GM19043 (cell line): ENCODE data around the gene SMPX.

Experiments used
- ATAC-seq: cut with Tn5 transposase; IDR thresholded peaks from one replicate; pipeline ENCODE4 v1.9.1; 2021; ENCODE audit warnings: low read depth; ENCODE audit not compliant: unreplicated experiment

Gene SMPX

GRCh38 chrX:21717802-21718201 lies 40.1 kb downstream of the SMPX start:
- no peak for ATAC-seq

- no peak for ATAC-seq
These were observed 42.1 kb downstream of the SMPX start for GRCh38 chrX:21715825-21716224.

GRCh38 chrX:21715337-21715736 lies 42.6 kb downstream of the SMPX start:
- no peak for ATAC-seq

- no peak for ATAC-seq
These were observed 46.1 kb downstream of the SMPX start for GRCh38 chrX:21711848-21712197.

- no peak for ATAC-seq
These were observed 46.6 kb downstream of the SMPX start for GRCh38 chrX:21711129-21711847.

GRCh38 chrX:21708116-21708515 lies 49.8 kb downstream of the SMPX start:
- no peak for ATAC-seq

GRCh38 chrX:21705225-21705624 lies 52.7 kb downstream of the SMPX start:
- no peak for ATAC-seq

GRCh38 chrX:21702725-21703124 lies 55.2 kb downstream of the SMPX start:
- no peak for ATAC-seq

- no peak for ATAC-seq
These were observed 56.9 kb downstream of the SMPX start for GRCh38 chrX:21700967-21701366.

- ATAC-seq = no peak
These were observed 57.6 kb downstream of the SMPX start for GRCh38 chrX:21700275-21700674.

GRCh38 chrX:21699136-21699535 lies 58.8 kb downstream of the SMPX start:
- ATAC-seq = no peak

GRCh38 chrX:21698272-21698671 lies 59.6 kb downstream of the SMPX start:
- no peak for ATAC-seq

GRCh38 chrX:21691512-21692018 lies 66.4 kb downstream of the SMPX start:
- ATAC-seq = no peak

- ATAC-seq = no peak
These were observed 74.0 kb downstream of the SMPX start for GRCh38 chrX:21683941-21684340.

GRCh38 chrX:21678048-21678612 lies 79.8 kb downstream of the SMPX start:
- ATAC-seq = no peak

- no peak for ATAC-seq
These were observed 82.0 kb downstream of the SMPX start for GRCh38 chrX:21675931-21676330.

- no peak for ATAC-seq
These were observed 83.3 kb downstream of the SMPX start for GRCh38 chrX:21674430-21675186.

GRCh38 chrX:21666679-21667078 lies 91.2 kb downstream of the SMPX start:
- ATAC-seq = no peak

- ATAC-seq = no peak
These were observed 91.7 kb downstream of the SMPX start for GRCh38 chrX:21666252-21666651.

GRCh38 chrX:21662761-21663160 lies 95.2 kb downstream of the SMPX start:
- no peak for ATAC-seq

- no peak for ATAC-seq
These were observed 96.6 kb downstream of the SMPX start for GRCh38 chrX:21661316-21661715.

GRCh38 chrX:21660156-21660555 lies 97.8 kb downstream of the SMPX start:
- no peak for ATAC-seq
